ENCODE results near the gene PCBP4.

Gene PCBP4

DNA sequence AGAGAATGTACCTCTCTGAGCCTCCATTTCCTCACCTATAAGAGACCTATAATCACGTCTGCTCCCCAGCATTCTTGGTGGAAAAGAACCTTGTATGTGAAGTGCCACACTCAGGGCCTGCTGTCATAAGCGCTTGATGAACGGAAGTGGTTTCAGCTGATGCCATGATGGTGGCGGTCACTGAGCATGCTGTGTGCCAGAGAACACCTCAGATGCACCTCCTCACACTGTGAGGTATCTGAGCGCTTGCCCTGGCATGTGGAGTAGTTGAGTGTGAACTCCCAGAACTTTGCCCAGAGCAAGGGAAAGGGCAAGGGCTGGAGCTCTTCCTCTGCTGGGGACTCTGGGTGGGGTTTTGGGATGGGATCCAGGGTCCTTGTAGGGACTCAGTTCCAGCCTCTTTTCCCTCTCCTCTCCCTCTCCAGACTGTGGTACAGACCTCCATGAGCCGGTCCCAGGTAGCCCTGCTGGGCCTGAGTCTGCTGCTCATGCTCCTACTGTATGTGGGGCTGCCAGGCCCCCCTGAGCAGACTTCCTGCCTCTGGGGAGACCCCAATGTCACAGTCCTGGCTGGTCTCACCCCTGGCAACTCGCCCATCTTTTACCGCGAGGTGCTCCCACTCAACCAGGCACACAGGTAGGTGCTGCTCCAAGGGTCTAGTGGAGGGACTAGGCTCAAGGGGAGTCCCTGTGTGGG is 10.3 kb upstream of the PCBP4 start:
- no peaks in the 10 kb centered on the region for H3K27me3 ChIP-seq (ENCODE audit: control insufficient read depth, insufficient read depth, low read length)

DNA sequence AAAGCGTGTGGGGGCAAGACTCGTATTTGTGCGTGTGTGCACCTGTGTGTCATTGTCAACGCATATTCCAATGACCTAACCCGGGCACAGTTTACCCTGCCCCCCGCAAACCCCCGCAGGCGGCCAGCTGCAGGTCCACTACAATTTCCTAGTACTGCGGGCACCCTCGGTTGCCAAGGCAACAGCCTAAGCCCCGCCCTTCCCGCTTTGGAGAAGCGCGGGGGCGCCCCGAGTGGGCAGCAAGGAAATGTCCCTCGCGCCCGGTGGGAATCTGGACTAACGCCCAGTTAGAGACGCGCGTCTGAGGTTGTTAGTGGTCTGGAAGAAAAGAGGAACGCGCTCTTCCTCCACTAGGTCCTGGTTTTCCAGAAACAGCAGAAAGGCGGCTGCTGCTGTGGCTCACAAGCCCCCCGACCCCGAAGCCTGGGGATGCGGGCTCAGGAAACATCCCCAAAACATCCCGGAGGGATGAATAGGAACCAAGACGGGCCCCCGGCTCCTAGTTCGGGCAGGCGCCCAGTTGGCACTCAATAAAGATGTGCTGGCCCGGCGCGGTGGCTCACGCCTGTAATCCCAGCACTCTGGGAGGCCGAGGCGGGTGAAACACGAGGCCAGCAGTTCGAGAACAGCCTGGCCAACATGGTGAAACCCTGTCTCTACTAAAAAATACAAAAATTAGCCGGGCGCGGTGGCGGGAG is 8.7 kb upstream of the PCBP4 start:
- Histone ChIP-seq H3K4me3 (ENCODE audit: low read length) (peak overlapping the region; percentile 96), H3K9me3 (ENCODE audit: control insufficient read depth, low read length) (no peaks in the 10 kb centered on the region), H3K4me1 (ENCODE audit: control insufficient read depth, insufficient read depth, low read length) (peaks cover 25% of the 10 kb centered on the region), H3K9ac (ENCODE audit: low read length) (no peak overlapping the region), H3K36me3 (ENCODE audit: control insufficient read depth, insufficient read depth, low read length) (no peaks in the 10 kb centered on the region), H3K27me3 (ENCODE audit: control insufficient read depth, insufficient read depth, low read length) (no peaks in the 10 kb centered on the region)

More for the DNA sequence above, 10.3 kb upstream of the PCBP4 start:
- no peaks in the 10 kb centered on the region for H3K36me3 ChIP-seq (ENCODE audit: control insufficient read depth, insufficient read depth, low read length)
- H3K9me3 ChIP-seq (ENCODE audit: control insufficient read depth, low read length), result no peaks in the 10 kb centered on the region
- H3K9ac ChIP-seq (ENCODE audit: low read length), result no peak overlapping the region
- peaks cover 32% of the 10 kb centered on the region for H3K4me1 ChIP-seq (ENCODE audit: control insufficient read depth, insufficient read depth, low read length)
- no peak overlapping the region for H3K4me3 ChIP-seq (ENCODE audit: low read length)

DNA sequence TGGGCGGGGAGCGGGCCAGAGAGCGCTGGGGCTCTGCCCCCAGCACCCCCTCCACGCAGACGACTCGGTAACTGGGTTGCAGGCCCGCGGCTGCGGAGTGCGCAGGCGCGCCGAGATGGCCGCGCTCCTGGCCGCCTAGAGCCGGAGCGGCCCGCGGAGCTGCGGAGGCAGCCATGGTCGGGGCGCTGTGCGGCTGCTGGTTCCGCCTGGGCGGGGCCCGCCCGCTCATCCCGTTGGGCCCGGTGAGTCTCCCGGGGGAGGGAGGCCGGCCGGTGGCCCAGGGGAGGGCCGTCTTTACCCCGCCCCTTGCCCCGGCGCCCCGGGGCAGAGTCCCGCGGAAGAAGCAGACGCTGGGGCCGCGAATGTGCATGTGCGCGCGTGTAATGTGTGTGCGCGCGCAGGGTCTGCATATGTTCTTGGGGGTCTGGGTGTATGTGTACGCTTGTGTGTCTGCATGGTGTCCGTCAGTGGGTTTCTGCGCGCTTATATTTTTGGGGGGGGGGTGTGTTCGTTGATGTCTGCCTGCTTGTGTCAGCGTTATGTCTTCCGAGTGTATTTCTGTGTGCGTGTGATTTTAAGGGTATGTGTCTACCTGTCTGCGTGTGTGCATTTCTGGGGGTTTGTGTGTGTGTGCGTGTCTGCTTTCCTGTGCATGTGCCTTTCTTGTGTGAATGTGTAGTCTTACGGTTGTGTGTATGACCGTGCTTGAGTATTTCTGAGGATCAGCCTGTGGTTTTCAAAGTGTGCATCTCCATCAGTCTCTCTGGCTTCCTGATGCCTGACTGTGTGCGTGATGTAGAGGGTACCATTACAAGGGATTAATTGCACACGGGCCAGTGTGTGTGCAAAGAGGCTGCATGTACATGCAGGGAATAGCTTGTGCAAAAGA is 8.0 kb upstream of the PCBP4 start, which contains the start of gene ABHD14A:
Gene ABHD14A, plus strand, starts transcription at position 102 of the 889 bp plus-strand sequence. Its CDS starts 72 bp downstream, at position 174.
- Histone ChIP-seq H3K9me3 (ENCODE audit: control insufficient read depth, low read length) (no peaks in the 10 kb centered on the region), H3K27me3 (ENCODE audit: control insufficient read depth, insufficient read depth, low read length) (no peaks in the 10 kb centered on the region), H3K36me3 (ENCODE audit: control insufficient read depth, insufficient read depth, low read length) (no peaks in the 10 kb centered on the region), H3K4me1 (ENCODE audit: control insufficient read depth, insufficient read depth, low read length) (peaks cover 29% of the 10 kb centered on the region), H3K4me3 (ENCODE audit: low read length) (peak within 1 kb of the TSS; percentile 96), H3K9ac (ENCODE audit: low read length) (peak within 1 kb of the TSS; percentile 95)

DNA sequence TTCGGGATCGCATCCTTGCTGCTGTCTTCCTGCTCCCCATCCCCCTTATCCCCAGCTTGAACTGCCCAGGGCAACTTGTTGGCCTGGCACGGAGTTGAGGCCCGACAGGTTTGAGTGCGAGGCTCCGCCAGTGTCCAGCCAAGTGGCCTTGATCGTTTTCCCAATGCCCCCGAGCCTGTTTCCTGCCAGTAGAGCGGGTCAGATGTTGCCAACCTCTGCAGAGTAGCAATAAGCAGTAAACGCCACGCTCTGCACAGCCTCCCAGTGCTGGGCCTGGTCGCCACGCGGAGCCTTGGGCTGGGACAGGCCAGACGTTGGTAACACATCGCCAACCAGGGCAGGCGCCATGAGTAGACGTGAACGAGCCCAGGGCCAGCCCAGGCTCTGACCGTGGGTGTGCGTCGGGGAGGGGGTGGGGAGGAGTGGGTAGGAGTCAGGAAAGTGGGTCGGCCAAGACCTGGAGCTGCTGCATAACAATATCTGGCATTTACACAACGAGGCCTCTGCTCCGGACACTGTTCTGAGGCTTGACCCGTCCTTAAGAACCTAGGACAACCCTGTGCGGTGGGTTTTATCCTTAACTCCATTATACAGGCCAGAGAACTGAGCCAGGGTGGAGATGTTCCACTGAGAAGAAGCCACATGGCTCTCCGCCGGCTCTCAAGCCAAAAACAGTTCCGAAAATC is 7.2 kb upstream of the PCBP4 start:
- Histone ChIP-seq H3K9ac (ENCODE audit: low read length) (peak overlapping the region; percentile 95), H3K27me3 (ENCODE audit: control insufficient read depth, insufficient read depth, low read length) (no peaks in the 10 kb centered on the region), H3K4me3 (ENCODE audit: low read length) (peak overlapping the region; percentile 96), H3K9me3 (ENCODE audit: control insufficient read depth, low read length) (no peaks in the 10 kb centered on the region), H3K36me3 (ENCODE audit: control insufficient read depth, insufficient read depth, low read length) (no peaks in the 10 kb centered on the region), H3K4me1 (ENCODE audit: control insufficient read depth, insufficient read depth, low read length) (peaks cover 30% of the 10 kb centered on the region)

DNA sequence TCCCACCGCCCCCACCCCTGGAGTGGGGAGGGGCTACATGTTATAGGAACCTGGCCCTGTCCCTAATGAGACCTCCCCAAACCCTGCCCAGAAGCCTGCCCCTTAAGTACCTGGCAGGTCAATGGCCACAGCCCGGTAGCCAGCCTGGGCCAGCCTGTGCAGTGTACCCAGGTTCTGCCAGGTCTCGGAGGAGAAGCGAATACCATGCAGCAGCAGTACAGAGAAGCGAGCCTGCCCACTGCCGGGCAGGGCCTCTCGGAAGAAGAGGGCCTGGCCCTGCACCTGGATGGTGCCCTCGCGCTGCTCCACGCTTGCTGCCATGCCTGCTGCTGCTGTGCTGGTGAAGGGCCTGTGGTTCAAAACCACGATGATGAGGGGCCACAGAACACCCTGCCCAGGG is 4.1 kb upstream of the PCBP4 start:
- Histone ChIP-seq H3K4me3 (ENCODE audit: low read length) (no peak overlapping the region), H3K9ac (ENCODE audit: low read length) (no peak overlapping the region), H3K36me3 (ENCODE audit: control insufficient read depth, insufficient read depth, low read length) (no peaks in the 10 kb centered on the region), H3K4me1 (ENCODE audit: control insufficient read depth, insufficient read depth, low read length) (peaks cover 48% of the 10 kb centered on the region), H3K9me3 (ENCODE audit: control insufficient read depth, low read length) (no peaks in the 10 kb centered on the region), H3K27me3 (ENCODE audit: control insufficient read depth, insufficient read depth, low read length) (no peaks in the 10 kb centered on the region)

DNA sequence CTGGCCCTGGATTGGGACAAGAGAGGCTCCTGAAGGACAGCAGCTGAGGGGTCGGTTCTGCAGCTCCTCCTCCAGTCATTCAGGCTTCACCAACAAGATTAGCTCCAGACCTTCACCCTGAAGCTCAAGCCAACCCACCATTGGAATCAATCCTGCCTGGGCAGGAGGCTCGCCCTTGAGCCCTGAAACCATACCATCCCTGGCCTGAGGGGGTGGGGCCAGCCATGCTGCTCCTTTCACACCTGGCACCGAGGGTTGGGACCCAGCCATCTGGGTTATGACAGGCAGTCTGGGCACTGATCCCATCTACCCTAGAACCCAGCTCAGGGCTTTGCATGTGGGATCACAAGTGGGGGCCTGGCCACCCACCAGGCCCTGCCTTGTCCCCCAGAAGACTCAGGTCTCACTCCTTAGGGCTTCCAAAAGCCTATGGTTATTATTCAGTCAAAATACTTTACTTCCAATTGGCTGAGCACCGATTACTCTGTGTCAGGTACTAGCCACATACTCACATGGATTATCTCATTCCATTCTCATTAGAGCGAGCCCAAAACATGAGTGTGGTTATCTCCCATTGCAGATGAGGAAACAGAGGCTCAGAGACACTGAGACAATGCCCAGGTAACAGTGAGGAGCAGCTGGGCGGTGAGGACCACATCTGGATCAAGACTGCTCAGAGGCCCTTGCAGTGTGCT is 3.5 kb upstream of the PCBP4 start:
- Histone ChIP-seq H3K4me3 (ENCODE audit: low read length) (no peak overlapping the region), H3K27me3 (ENCODE audit: control insufficient read depth, insufficient read depth, low read length) (no peaks in the 10 kb centered on the region), H3K9me3 (ENCODE audit: control insufficient read depth, low read length) (no peaks in the 10 kb centered on the region), H3K4me1 (ENCODE audit: control insufficient read depth, insufficient read depth, low read length) (peaks cover 50% of the 10 kb centered on the region), H3K9ac (ENCODE audit: low read length) (no peak overlapping the region), H3K36me3 (ENCODE audit: control insufficient read depth, insufficient read depth, low read length) (no peaks in the 10 kb centered on the region)

DNA sequence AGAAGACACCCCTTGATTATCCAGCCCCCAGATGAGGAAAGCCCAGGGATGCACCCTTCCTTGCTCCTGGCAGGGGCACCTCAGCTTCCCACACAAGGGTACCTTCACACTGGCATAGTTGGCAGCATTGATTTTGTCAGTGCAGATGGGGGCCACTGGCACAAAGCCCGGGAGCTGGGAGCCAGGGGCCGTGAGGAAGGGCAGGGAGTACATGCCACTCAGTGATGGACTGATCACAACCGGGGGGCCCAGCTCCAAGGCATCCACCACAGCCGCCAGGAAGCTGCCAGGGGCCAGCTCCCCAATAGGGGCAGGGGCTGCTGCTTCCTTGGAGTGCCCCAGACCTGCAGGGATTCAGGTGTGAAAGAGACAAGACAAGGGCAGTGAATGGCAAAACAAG is 2.6 kb upstream of the PCBP4 start:
- H3K9ac ChIP-seq (ENCODE audit: low read length), result no peak overlapping the region
- peaks cover 50% of the 10 kb centered on the region for H3K4me1 ChIP-seq (ENCODE audit: control insufficient read depth, insufficient read depth, low read length)
- H3K36me3 ChIP-seq (ENCODE audit: control insufficient read depth, insufficient read depth, low read length), result no peaks in the 10 kb centered on the region
- no peaks in the 10 kb centered on the region for H3K9me3 ChIP-seq (ENCODE audit: control insufficient read depth, low read length)
- H3K4me3 ChIP-seq (ENCODE audit: low read length), result no peak overlapping the region
- no peaks in the 10 kb centered on the region for H3K27me3 ChIP-seq (ENCODE audit: control insufficient read depth, insufficient read depth, low read length)

DNA sequence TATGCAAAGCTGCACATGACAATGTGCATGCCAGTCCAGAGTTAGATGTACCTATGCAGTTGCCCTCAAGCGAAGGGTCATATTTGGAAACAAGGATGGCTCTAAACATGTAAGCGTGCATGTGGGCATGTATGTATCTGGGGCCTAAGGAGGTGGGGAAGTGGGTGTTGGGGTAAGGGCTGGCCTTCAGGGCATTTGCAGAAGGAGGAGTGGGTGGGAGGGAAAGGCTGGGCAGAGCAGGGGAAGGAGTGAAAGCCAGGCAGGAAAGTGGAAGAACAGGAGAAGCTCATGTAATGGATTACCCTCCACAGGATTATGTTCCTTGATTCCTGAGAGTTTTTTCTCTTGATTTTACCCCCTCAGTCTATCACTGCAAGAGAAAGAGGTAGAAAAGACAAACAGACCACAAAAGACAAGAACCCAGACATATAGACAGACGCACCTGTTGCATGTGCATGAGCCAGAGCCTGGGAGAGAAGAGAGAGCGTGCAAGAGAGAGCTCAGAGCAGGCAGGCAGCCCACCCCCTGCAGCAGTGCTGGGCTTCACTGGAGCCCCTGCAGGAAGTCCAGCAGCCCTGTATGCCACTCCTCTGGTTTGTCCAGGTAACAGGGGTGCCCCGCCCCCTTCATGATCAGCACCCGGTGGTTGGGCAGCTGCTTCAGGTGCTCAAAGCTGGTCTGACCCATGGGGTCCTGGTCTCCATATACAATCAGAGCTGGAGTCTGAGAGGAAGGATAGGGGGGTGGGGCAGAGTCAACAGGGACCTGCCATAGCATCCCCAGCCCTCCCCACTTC is 1.8 kb upstream of the PCBP4 start:
- Histone ChIP-seq H3K9me3 (ENCODE audit: control insufficient read depth, low read length) (no peaks in the 10 kb centered on the region), H3K27me3 (ENCODE audit: control insufficient read depth, insufficient read depth, low read length) (no peaks in the 10 kb centered on the region), H3K9ac (ENCODE audit: low read length) (no peak overlapping the region), H3K36me3 (ENCODE audit: control insufficient read depth, insufficient read depth, low read length) (no peaks in the 10 kb centered on the region), H3K4me1 (ENCODE audit: control insufficient read depth, insufficient read depth, low read length) (peaks cover 43% of the 10 kb centered on the region), H3K4me3 (ENCODE audit: low read length) (no peak overlapping the region)

DNA sequence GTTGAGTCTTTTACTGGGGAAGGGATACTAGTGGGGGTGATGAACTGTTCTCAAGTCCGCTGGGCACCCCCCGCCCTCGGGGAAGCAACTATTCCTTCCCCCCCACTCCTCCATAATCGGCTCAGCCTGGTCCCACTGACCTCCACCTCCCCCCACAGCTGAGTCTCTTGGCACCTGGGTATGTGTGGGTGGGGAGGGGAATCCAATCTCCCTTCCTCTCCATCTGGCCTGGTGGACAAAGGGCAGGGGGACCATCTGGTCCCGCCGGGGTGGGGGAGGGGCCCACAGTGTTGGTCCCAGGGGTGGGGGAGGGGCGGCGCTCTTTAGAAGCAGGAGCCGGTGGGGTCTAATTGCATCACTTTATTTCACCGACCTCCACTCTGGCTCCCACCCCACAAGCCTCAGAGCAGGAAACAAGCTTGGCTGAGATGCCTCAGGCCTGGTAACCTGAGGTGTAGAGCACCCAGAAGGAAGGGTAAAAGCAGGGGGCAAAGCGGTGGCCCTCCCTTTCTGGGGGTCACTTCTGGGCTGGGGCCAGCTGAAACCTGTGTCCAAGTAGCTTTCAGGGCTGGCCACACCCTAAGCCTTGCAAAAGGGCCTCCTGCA is 1.0 kb upstream of the PCBP4 start:
- H3K36me3 ChIP-seq (ENCODE audit: control insufficient read depth, insufficient read depth, low read length), result no peaks in the 10 kb centered on the region
- peak overlapping the region; percentile 50 for H3K4me3 ChIP-seq (ENCODE audit: low read length)
- H3K9ac ChIP-seq (ENCODE audit: low read length), result peak overlapping the region; percentile 81
- H3K27me3 ChIP-seq (ENCODE audit: control insufficient read depth, insufficient read depth, low read length), result no peaks in the 10 kb centered on the region
- peaks cover 37% of the 10 kb centered on the region for H3K4me1 ChIP-seq (ENCODE audit: control insufficient read depth, insufficient read depth, low read length)
- H3K9me3 ChIP-seq (ENCODE audit: control insufficient read depth, low read length), result no peaks in the 10 kb centered on the region

DNA sequence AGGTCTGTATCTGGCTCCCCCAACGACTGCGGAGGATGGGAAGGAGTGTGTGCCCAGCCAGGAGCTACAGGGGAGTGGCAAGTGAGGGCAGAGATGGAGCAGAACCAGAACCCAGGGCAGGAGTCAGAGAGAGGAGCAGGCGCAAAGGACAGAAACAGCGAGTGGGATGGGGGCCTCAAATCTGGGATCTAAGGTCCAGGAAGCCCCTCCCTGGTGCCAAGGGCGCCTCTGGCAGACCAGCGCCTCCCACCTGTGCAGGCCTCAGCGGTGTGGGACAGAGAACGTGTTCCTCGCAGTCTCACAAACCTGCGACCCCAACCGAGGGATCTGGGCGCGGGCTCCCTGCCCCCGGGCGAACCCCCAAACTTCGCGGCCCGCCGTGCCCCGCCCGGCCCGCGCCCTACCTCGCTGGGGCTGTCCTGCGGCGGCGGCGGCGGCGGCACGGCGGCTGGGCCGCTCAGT is 301 bp downstream of the PCBP4 start:
- H3K4me3 ChIP-seq (ENCODE audit: low read length), result peak overlapping the region; percentile 47
- peaks cover 37% of the 10 kb centered on the region for H3K4me1 ChIP-seq (ENCODE audit: control insufficient read depth, insufficient read depth, low read length)
- H3K27me3 ChIP-seq (ENCODE audit: control insufficient read depth, insufficient read depth, low read length), result no peaks in the 10 kb centered on the region
- H3K9me3 ChIP-seq (ENCODE audit: control insufficient read depth, low read length), result no peaks in the 10 kb centered on the region
- H3K9ac ChIP-seq (ENCODE audit: low read length), result peak overlapping the region; percentile 63
- H3K36me3 ChIP-seq (ENCODE audit: control insufficient read depth, insufficient read depth, low read length), result no peaks in the 10 kb centered on the region

Data from mucosa of stomach (tissue), 1 donor.